Activated B cell treated with CpG ODN at 0.5 μM for 24 hours (primary cell): ENCODE measurements around the gene LCA5L. TPM values are rescaled to one million over a fixed set of nuclear protein-coding genes. Genes with fewer than 3 reads are reported as not detected.
"Not testable (repeated sequence)": the region's sequence is repeated elsewhere in the genome, so short reads cannot be mapped to it uniquely, and the experiment has no call there.

Experiments
- ATAC-seq: fragments of 200-7000 bp; cut with Tn5 transposase; one replicate; pipeline ENCODE4 v1.10.0; 2021; ENCODE audit warnings: low read depth, mild to moderate bottlenecking, moderate library complexity
- CTCF ChIA-PET: fragments of 350-600 bp; sonication (Branson Sonifier 250); formaldehyde crosslinking; loops from one replicate; lab custom pipeline; 2021; ENCODE audit warnings: antibody characterized with exemption; lab: Charles Lee
- POLR2A ChIA-PET: fragments of 350-600 bp; sonication (Branson Sonifier 250); formaldehyde crosslinking; loops from one replicate; lab custom pipeline; 2021; ENCODE audit warnings: antibody characterized with exemption; lab: Charles Lee
- DNase-seq: peaks from one replicate; pipeline ENCODE4 v3.0.0; 2022
- H3K27ac Mint-ChIP-seq: one replicate; pipeline ENCODE4 v1.8.0; 2020; ENCODE audit warnings: mixed read lengths
- H3K27me3 Mint-ChIP-seq: one replicate; pipeline ENCODE4 v1.8.0; 2021; ENCODE audit warnings: mixed read lengths
- H3K36me3 Mint-ChIP-seq: one replicate; pipeline ENCODE4 v1.8.0; 2021; ENCODE audit warnings: low read depth, mixed read lengths
- H3K4me1 Mint-ChIP-seq: one replicate; pipeline ENCODE4 v1.8.0; 2021; ENCODE audit warnings: mixed read lengths
- H3K4me3 Mint-ChIP-seq: one replicate; pipeline ENCODE4 v1.8.0; 2020; ENCODE audit warnings: mild to moderate bottlenecking, mixed read lengths
- H3K9me3 Mint-ChIP-seq: one replicate; pipeline ENCODE4 v1.8.0; 2020; ENCODE audit warnings: mixed read lengths
- intact Hi-C: fragments of 100-400 bp; cut with micrococcal nuclease; formaldehyde crosslinking; loops from one replicate; pipeline ENCODE4 v1.15.1; 2024
- total RNA-seq: library from RNA; stranded (reverse); gene quantifications from 2 replicates; pipeline ENCODE4 v1.2.3, GENCODE V29; 2022
- TF ChIP-seq, protein P1 (sequence below): fragments of 200-600 bp; IDR thresholded peaks from one replicate; pipeline ENCODE4 v1.8.0; 2022; ENCODE audit warnings: antibody characterized with exemption, mild to moderate bottlenecking

The LCA5L gene
- total RNA-seq, 1 donor from 2014 or later: 0.33 TPM

DNA sequence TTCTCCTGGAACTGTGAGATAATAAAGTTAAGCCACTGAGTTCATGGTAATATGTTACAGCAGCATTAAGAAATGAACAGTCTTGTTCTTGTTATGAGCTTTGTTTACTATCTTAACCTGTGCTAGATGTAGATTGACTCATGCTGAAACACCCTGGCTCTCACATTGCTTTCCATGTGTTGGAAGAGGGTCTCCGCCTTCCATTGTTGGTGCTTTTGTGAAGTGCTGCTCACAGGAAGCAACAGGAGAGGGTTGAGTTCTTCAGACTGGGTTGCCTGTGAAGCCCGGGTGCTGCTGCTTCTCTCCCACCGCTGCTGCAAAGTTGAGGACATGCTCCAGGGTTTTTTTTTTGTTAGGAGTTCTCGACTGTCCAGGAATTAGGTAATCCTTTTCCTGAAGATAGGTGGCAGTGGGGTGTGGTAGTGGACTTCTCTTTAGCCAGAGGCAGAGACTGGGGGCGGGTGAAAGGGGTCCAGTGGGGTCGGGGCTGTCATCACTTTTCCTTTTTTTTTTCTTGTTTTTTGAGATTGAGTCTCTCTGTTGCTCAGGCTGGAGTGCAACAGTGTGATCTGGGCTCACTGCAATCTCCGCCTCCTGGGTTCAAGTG, 68.0 kb downstream of the LCA5L start:
- POLR2A ChIA-PET: no interaction called here
- CTCF ChIA-PET: no interaction called here
- no peaks in the 10 kb centered on the region for H3K9me3 Mint-ChIP-seq
- H3K36me3 Mint-ChIP-seq: no peaks in the 10 kb centered on the region
- TF ChIP-seq, protein P1, sequence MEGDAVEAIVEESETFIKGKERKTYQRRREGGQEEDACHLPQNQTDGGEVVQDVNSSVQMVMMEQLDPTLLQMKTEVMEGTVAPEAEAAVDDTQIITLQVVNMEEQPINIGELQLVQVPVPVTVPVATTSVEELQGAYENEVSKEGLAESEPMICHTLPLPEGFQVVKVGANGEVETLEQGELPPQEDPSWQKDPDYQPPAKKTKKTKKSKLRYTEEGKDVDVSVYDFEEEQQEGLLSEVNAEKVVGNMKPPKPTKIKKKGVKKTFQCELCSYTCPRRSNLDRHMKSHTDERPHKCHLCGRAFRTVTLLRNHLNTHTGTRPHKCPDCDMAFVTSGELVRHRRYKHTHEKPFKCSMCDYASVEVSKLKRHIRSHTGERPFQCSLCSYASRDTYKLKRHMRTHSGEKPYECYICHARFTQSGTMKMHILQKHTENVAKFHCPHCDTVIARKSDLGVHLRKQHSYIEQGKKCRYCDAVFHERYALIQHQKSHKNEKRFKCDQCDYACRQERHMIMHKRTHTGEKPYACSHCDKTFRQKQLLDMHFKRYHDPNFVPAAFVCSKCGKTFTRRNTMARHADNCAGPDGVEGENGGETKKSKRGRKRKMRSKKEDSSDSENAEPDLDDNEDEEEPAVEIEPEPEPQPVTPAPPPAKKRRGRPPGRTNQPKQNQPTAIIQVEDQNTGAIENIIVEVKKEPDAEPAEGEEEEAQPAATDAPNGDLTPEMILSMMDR: no peak
- H3K27me3 Mint-ChIP-seq: no peaks in the 10 kb centered on the region
- intact Hi-C loops: no loop called here
- ATAC-seq: no peak
- H3K4me3 Mint-ChIP-seq: no peak overlapping the region
- H3K27ac Mint-ChIP-seq: no peak overlapping the region
- no peak for DNase-seq
- peaks cover 17% of the 10 kb centered on the region for H3K4me1 Mint-ChIP-seq

DNA sequence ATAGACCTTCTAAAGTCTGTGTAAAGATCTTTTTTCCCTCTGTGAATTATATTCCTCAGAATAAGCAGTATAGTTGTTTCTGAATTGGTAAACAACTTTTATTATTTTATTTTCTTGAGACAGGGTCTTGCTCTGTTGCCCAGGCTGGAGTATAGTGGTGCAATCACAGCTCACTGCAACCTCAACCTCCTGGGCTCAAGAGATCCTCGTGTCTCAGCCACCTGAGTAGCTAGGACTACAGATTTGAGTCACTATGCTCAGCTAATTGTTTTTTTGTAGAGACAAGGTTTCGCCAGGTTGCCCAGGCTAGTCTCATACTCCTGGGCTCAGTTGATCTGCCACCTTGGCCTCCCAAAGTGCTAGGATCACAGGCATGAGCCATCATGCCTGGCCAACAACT, 70.1 kb downstream of the LCA5L start:
- H3K4me3 Mint-ChIP-seq: no peak overlapping the region
- intact Hi-C loops: no loop called here
- POLR2A ChIA-PET: no interaction called here
- no peaks in the 10 kb centered on the region for H3K36me3 Mint-ChIP-seq
- ATAC-seq: no peak
- TF ChIP-seq, protein P1: no peak
- H3K9me3 Mint-ChIP-seq: no peaks in the 10 kb centered on the region
- CTCF ChIA-PET: no interaction called here
- H3K27me3 Mint-ChIP-seq: no peaks in the 10 kb centered on the region
- no peak for DNase-seq
- H3K27ac Mint-ChIP-seq: no peak overlapping the region
- H3K4me1 Mint-ChIP-seq: peaks cover 7% of the 10 kb centered on the region

DNA sequence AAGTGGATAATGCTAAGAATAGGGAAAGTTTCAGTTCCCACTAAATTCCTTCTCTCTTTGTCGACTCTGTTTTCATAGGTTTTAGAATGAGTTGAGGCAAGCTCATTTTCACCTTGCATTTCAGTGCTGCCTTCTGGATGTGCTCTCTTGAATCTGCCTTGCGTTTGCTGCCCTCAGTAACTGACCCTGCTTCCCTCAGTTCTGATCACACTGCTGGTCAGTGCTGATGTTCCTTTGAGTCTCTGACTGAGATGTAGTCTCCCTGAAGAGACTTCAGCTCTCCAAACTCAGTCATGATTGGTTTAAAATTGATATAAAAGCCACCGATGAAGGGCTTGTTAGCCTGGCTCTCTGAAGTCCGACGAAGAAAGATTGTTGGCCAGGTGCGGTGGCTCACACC, 71.5 kb downstream of the LCA5L start:
- H3K36me3 Mint-ChIP-seq: no peaks in the 10 kb centered on the region
- TF ChIP-seq, protein P1: no peak
- DNase-seq (no peak), ATAC-seq (no peak)
- H3K27ac Mint-ChIP-seq: no peak overlapping the region
- H3K4me3 Mint-ChIP-seq: no peak overlapping the region
- ChIA-PET POLR2A (no interaction called here), CTCF (interaction anchor here (1.4 kb wide), 1 partner anchor 13 kb away, joined by 11 read pairs; no protein-coding TSS in a partner anchor)
- intact Hi-C loops: no loop called here
- no peaks in the 10 kb centered on the region for H3K27me3 Mint-ChIP-seq
- H3K9me3 Mint-ChIP-seq: no peaks in the 10 kb centered on the region
- peaks cover 5% of the 10 kb centered on the region for H3K4me1 Mint-ChIP-seq

DNA sequence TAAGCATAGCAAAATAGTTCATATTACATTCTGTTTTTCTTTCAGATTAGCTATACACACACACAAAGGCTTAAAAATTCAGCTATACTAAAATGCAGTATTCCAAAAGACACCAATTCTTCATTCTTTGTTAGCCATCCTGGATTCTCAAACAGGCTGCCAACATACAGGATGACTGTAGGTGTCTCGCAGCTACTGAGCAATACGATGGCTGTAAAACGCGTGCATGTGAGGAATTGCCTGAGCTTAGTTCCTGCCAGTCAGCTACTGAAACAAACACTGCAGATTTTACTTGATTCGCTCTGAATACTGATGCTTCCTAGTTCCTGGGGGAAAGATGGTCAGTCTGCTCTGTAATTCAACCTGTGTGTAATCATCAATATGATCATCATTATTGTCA, 71.9 kb downstream of the LCA5L start:
- no peaks in the 10 kb centered on the region for H3K9me3 Mint-ChIP-seq
- no peak overlapping the region for H3K4me3 Mint-ChIP-seq
- no peak overlapping the region for H3K27ac Mint-ChIP-seq
- ChIA-PET POLR2A (no interaction called here), CTCF (interaction anchor here (1.4 kb wide), 1 partner anchor 14 kb away, joined by 11 read pairs; no protein-coding TSS in a partner anchor)
- peaks cover 5% of the 10 kb centered on the region for H3K4me1 Mint-ChIP-seq
- no peaks in the 10 kb centered on the region for H3K27me3 Mint-ChIP-seq
- DNase-seq (no peak), ATAC-seq (peak; percentile 49)
- no peaks in the 10 kb centered on the region for H3K36me3 Mint-ChIP-seq
- intact Hi-C loops: loop anchor here (1.0 kb wide), 1 partner anchor 15 kb away; no protein-coding TSS in a partner anchor
- TF ChIP-seq, protein P1: no peak

DNA sequence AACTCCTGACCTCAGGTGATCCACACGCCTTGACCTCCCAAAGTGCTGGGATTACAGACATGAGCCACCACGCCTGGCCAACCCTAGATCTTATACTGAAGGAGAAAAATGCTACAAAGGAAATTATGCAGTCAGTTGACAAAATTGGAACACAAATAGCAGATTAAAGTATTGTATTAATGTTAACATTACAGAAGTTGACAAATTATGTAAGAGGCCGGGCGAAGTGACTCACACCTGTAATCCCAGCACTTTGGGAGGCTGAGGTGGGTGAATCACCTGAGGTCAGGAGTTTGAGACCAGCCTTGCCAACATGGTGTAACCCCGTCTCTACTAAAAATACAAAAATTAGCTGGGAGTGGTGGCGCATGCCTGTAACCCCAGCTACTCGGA, 75.7 kb downstream of the LCA5L start:
- H3K27ac Mint-ChIP-seq, intact Hi-C loops, ATAC-seq, H3K27me3 Mint-ChIP-seq, H3K36me3 Mint-ChIP-seq, H3K4me3 Mint-ChIP-seq, CTCF ChIA-PET, H3K9me3 Mint-ChIP-seq, H3K4me1 Mint-ChIP-seq, DNase-seq: not testable (repeated sequence)
- POLR2A ChIA-PET: interaction anchor here (1.1 kb wide), 1 partner anchor 18 kb away, joined by 3 read pairs; no protein-coding TSS in a partner anchor
